H1 (cell line): Measurements from ENCODE around the gene PRICKLE3.
A peak's percentile ranks its signal among the peaks of the same experiment; 100 is the strongest.

Experiments used
- CBX5 ChIP-seq: fragments of 300-800, 300-1000 bp; sonication (generic); IDR thresholded peaks from 2 replicates; pipeline ENCODE4 v1.7.1; 2016; ENCODE audit warnings: antibody characterized with exemption, low read length, low read depth
- CTCF ChIP-seq, 3 experiments: IDR thresholded peaks; 1 replicate in 2 of 3; 2 replicates in 1 of 3; pipeline versions ENCODE4 v1.5.1 to v1.6.1; 2011; ENCODE audit warnings: low read length in 3 of 3, mild to moderate bottlenecking in 3 of 3, inconsistent platforms in 2 of 3, low read depth in 1 of 3, moderate library complexity in 1 of 3; ENCODE audit not compliant: insufficient read depth in 1 of 3; ENCODE audit errors: control extremely low read depth in 1 of 3
- POLR2A ChIP-seq, 2 experiments: IDR thresholded peaks; 1 replicate in 1 of 2; 2 replicates in 1 of 2; pipeline ENCODE4 v1.6.1; 2011; ENCODE audit warnings: low read depth in 2 of 2, low read length in 2 of 2, mild to moderate bottlenecking in 2 of 2; ENCODE audit errors: control extremely low read depth in 1 of 2
- RAD21 ChIP-seq, 2 experiments: IDR thresholded peaks in 1 of 2; conservative IDR thresholded peaks in 1 of 2; 2 replicates each; pipeline ENCODE4 v1.6.1; 2011; ENCODE audit warnings: low read depth in 2 of 2, low read length in 2 of 2, improper control_type of control experiment in 1 of 2, inconsistent platforms in 1 of 2, mild to moderate bottlenecking in 1 of 2, moderate library complexity in 1 of 2
- TAF1 ChIP-seq: IDR thresholded peaks from 2 replicates; pipeline ENCODE4 v1.6.1; 2011; ENCODE audit warnings: mild to moderate bottlenecking, low read depth, low read length
- USF2 ChIP-seq: IDR thresholded peaks from 2 replicates; pipeline ENCODE4 v1.6.1; 2011; ENCODE audit warnings: low read length, improper control_type of control experiment

GRCh38 chrX:49186125-49187027, at the start of gene PRICKLE3:
- TF ChIP-seq CTCF (IDR thresholded peaks at IDR 0.05; ENCODE audit: control extremely low read depth in 1 of 3, insufficient read depth in 1 of 3, low read depth in 1 of 3, low read length in 3 of 3) (peak in 2 of 3 experiments; percentile 19 to 32; a peak in 2 of 4 replicates), USF2 (peak; percentile 35; the same call in 1 of the 2 replicates), TAF1 (no peak), CBX5 (no peak), RAD21 (IDR thresholded peaks at IDR 0.05 in 1 of 2, conservative IDR thresholded peaks at IDR 0.05 in 1 of 2; ENCODE audit: low read depth in 2 of 2, low read length in 2 of 2) (0 out of 4 replicates have a peak, but pooled peaks of 1 of the 2 experiments have one; percentile 5), POLR2A (IDR thresholded peaks at IDR 0.05; ENCODE audit: control extremely low read depth in 1 of 2, low read depth in 2 of 2, low read length in 2 of 2) (no peak)
